22Rv1 (cell line): ENCODE results near the gene DRG1.

Source experiments
- CTCF ChIP-seq: fragments of 450-650 bp; IDR thresholded peaks from 2 replicates; pipeline ENCODE4 v1.5.1; 2017; ENCODE audit warnings: mild to moderate bottlenecking
- ZFX ChIP-seq: fragments of 450-650 bp; IDR thresholded peaks from 2 replicates; pipeline ENCODE4 v1.6.1; 2017; ENCODE audit warnings: antibody characterized with exemption, borderline replicate concordance

DNA sequence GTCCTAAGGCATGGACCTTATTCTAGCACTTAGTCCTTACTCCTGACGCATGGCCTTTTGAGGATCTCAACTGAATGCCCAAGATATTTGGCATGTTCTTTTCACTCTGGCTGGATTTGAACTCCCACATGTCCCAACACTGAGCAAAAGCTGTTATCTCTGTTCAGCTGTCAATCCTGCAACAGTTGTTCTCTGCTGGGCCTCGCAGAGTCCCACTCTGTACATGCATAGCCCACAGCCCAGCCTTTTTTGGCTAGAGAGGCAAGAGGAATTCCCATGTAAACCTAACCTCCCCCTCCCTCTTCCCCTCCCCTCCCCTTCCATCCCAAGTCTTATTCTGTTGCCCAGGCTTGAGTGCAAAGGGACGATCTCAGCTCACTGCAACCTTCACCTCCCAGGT lies 21.8 kb upstream of the DRG1 start:
- TF ChIP-seq CTCF (no peak), ZFX (no peak)
